ENCODE results near the gene CDK2AP2.
"Not testable (repeated sequence)": the region's sequence is repeated elsewhere in the genome, so short reads cannot be mapped to it uniquely, and the experiment has no call there.

The CDK2AP2 gene

DNA sequence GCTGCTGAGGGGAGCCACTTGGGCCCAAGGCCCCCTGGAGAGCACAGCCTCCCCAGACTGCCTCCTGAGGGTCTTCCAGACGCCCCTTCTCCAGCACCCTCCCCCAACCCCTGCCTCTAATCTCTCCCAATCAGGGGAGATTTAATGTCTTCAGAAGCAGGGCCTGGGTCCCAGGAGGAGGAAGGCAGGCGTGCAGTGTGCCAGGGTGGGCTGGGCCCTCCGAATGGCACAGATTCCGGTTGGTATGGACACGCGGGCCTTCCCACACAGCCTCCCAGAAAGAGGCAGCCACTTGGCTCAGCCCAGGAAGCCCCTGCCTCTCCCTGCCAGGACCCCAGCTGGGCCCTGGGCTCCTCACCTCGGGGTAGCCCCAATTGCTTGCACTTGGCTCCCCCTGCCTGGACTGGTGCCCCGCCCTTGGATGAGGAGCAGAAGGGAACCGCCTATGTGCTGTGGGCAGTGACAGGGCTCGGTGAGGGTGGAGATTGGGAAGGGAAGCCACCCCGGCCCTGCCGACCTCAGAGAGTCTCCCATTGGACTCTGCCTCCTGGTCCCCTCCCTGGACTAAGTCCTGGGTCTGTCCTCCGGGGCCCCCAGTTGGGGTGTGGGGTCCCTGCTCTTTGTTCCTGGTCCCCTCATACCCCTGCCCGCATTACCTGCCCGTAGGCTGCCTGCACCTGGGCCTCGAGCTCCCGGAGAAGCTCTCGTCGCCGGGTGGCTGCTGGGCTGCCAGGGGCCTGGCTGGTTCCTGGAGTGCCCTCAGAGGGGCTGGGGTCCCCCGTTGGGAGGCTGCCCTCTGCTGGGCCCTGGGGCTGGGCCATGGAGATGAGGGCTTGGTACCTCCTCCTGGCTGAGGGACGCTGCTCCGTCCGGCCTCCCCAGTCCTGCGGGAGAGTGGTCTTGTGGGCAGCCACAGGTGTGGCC is 15.9 kb upstream of the CDK2AP2 start:
- Histone ChIP-seq H3K9ac (ENCODE audit: low read length) (no peak overlapping the region), H3K4me3 (ENCODE audit: low read depth, low read length) (no peak overlapping the region), H3K27ac (ENCODE audit: low read depth, low read length) (no peak overlapping the region), H3K9me3 (ENCODE audit: control insufficient read depth, insufficient read depth, low read depth, low read length) (peaks cover 7% of the 10 kb centered on the region; the same call in 1 of the 2 replicates), H3K4me1 (ENCODE audit: control insufficient read depth, insufficient read depth, low read length) (no peaks in the 10 kb centered on the region), H3K36me3 (ENCODE audit: control insufficient read depth, insufficient read depth, low read length) (no peaks in the 10 kb centered on the region), H3K27me3 (ENCODE audit: control insufficient read depth, insufficient read depth, low read length) (no peaks in the 10 kb centered on the region; the same call in 1 of the 2 replicates)

DNA sequence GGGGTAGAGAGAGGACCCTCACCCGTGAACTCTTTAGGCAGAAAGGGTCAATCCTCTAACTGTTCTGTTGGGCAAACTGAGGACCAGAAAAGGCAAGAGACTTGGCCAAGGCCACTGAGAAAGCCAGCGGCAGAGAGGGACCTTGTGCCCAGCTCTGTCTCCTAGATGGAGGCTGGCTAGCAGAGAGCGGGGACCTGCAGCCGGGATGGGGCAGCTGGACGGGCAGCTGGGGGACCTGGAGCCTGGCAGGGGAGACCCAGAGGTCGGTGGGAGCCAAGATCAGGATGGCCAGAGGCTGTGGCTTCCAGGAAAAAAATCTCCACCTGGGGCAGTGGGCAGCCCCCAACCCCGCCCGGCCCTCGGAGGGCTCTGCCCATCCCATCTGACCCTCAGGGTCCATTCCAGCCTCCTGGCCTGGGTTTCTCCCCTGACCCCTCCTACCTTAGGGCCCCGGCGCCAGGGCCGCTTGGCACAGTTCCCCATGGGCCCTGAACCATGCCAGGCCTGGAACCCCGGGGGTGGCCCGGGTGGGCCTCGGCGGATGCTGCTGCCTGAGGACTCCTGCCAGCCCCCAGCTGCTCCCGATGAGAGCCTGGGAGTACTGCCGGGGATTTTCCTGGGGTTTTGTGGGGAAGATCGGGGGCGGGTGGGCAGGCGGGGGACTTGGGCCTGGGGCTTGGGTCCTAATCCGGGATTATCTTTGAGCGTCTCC is 15.0 kb upstream of the CDK2AP2 start, which contains the start of gene CABP2:
TSS of gene CABP2 (minus strand) at position 603 of the 712 bp plus-strand sequence. CDS start at position 483, 120 bp downstream.
- Histone ChIP-seq H3K9me3 (ENCODE audit: control insufficient read depth, insufficient read depth, low read depth, low read length) (peaks cover 7% of the 10 kb centered on the region; the same call in 1 of the 2 replicates), H3K27ac (ENCODE audit: low read depth, low read length) (no peak within 1 kb of the TSS), H3K36me3 (ENCODE audit: control insufficient read depth, insufficient read depth, low read length) (no peaks in the 10 kb centered on the region), H3K4me3 (ENCODE audit: low read depth, low read length) (no peak within 1 kb of the TSS), H3K27me3 (ENCODE audit: control insufficient read depth, insufficient read depth, low read length) (no peaks in the 10 kb centered on the region; the same call in 1 of the 2 replicates), H3K9ac (ENCODE audit: low read length) (no peak within 1 kb of the TSS), H3K4me1 (ENCODE audit: control insufficient read depth, insufficient read depth, low read length) (no peaks in the 10 kb centered on the region)

DNA sequence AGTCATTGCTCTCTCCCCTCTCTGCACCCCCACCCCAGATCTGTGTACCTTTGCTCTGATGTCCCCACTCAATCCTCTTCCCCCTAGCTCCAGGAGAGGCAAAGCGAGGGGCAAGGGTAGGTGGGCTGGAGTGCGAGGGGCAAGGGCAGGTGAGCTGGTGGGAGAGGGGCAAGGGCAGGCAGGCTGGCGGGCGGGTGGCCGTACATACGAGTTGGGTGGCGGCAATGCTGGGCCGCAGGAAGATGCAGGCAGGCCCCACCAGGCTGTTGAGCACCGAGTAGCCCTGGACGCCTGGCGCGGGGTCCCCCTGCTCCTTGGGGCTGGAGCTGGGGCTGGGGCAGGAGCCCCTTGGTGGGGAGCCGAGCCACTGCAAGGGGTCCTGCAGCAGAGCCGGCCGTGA is 14.4 kb upstream of the CDK2AP2 start:
- H3K9me3 ChIP-seq (ENCODE audit: control insufficient read depth, insufficient read depth, low read depth, low read length): peaks cover 2% of the 10 kb centered on the region; the same call in 1 of the 2 replicates
- H3K27ac ChIP-seq (ENCODE audit: low read depth, low read length): no peak overlapping the region
- no peaks in the 10 kb centered on the region for H3K36me3 ChIP-seq (ENCODE audit: control insufficient read depth, insufficient read depth, low read length)
- H3K4me3 ChIP-seq (ENCODE audit: low read depth, low read length): no peak overlapping the region
- no peak overlapping the region for H3K9ac ChIP-seq (ENCODE audit: low read length)
- no peaks in the 10 kb centered on the region; the same call in 1 of the 2 replicates for H3K27me3 ChIP-seq (ENCODE audit: control insufficient read depth, insufficient read depth, low read length)
- H3K4me1 ChIP-seq (ENCODE audit: control insufficient read depth, insufficient read depth, low read length): no peaks in the 10 kb centered on the region

DNA sequence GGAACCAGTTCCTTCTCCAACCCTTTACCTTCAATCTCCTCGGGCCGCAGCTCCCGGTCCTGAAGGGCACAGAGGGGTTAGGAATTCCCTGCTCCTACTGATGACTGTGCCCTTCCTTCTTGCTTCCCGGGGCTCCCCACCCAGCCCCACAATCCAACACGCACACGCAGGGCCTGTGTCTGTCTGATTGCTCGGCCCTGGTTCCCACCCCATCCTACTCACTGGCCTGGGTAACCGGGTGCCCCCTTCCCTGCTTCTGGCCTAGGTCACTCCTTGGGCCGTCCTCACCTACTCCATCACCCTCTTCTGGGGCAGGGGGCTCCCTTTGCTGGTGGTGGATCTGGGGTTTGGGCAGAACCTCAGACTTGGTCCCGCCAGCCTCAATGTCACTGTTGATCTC is 14.0 kb upstream of the CDK2AP2 start:
- no peaks in the 10 kb centered on the region for H3K4me1 ChIP-seq (ENCODE audit: control insufficient read depth, insufficient read depth, low read length)

DNA sequence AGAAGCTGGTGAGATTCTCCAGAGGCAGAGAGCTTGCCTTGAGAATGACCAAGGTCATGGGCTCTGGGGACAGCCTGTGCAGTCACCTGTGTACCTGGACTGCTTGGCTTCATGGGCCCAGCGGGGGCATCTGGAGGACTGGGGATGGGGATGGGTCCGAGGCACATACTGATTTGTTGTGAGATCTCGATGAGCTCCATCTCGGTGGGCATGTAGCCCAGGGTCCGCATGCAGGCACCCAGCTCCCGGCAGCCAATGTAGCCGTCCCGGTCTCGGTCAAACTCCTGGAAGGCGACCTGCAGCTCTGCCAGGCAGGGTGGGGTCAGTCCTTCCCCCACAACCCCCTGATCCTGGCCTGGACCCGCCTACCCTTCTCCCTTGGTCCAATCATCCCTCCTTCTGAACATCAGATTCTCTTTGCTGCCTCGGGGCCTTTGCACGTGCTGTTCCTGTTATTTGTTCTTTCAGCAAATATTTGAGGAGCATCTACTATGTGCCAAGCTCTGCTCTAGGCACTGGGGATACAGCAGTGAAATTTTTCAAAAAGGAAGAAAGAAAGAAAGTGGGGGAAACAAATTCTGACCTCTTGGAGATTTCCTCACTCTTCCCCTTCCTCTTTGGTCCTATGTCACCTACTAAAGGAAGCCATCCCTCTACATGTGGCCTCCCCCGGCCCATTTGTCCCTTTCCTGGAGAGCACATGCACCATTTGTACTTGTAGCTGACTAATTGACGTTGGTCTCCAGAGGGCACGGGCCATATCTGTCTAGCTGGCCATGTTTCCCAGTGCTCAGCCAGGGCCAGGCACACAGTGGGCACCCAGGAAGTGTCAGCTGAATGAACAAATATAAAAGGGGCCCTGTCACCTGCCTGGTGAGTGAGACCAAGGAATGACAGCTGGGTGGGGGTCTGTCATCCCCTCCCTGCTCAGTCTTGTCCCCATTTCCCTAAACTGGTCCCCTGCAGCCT is 13.2 kb upstream of the CDK2AP2 start:
- H3K4me1 ChIP-seq (ENCODE audit: control insufficient read depth, insufficient read depth, low read length): no peaks in the 10 kb centered on the region
- no peaks in the 10 kb centered on the region for H3K9me3 ChIP-seq (ENCODE audit: control insufficient read depth, insufficient read depth, low read depth, low read length)
- H3K4me3 ChIP-seq (ENCODE audit: low read depth, low read length): no peak overlapping the region
- no peak overlapping the region for H3K9ac ChIP-seq (ENCODE audit: low read length)
- no peaks in the 10 kb centered on the region; the same call in 1 of the 2 replicates for H3K27me3 ChIP-seq (ENCODE audit: control insufficient read depth, insufficient read depth, low read length)
- no peak overlapping the region for H3K27ac ChIP-seq (ENCODE audit: low read depth, low read length)
- no peaks in the 10 kb centered on the region for H3K36me3 ChIP-seq (ENCODE audit: control insufficient read depth, insufficient read depth, low read length)

More for the DNA sequence above, 14.0 kb upstream of the CDK2AP2 start:
- Histone ChIP-seq H3K4me3 (ENCODE audit: low read depth, low read length) (no peak overlapping the region), H3K9me3 (ENCODE audit: control insufficient read depth, insufficient read depth, low read depth, low read length) (no peaks in the 10 kb centered on the region), H3K27me3 (ENCODE audit: control insufficient read depth, insufficient read depth, low read length) (no peaks in the 10 kb centered on the region; the same call in 1 of the 2 replicates), H3K36me3 (ENCODE audit: control insufficient read depth, insufficient read depth, low read length) (no peaks in the 10 kb centered on the region), H3K27ac (ENCODE audit: low read depth, low read length) (no peak overlapping the region), H3K9ac (ENCODE audit: low read length) (no peak overlapping the region)

DNA sequence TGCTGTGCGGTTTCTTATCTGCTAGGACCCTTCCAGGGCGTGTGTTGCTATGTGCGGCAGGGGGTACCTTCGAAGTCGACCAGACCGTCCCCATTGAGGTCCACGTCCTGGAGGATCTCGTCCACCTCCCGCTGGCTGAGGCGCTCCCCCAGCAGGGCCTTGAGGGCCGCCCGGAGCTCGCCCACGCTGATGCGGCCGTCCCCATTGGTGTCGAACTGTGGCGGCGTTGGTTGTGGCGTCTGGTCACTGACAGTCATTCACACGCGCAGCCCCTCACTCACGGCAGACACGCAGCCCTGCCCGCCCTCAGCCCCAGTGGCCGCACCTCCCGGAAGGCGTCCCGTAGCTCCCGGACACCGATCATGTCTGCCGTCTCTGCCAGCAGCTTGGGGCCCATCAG is 11.8 kb upstream of the CDK2AP2 start:
- H3K9me3 ChIP-seq (ENCODE audit: control insufficient read depth, insufficient read depth, low read depth, low read length): no peaks in the 10 kb centered on the region
- H3K27me3 ChIP-seq (ENCODE audit: control insufficient read depth, insufficient read depth, low read length): no peaks in the 10 kb centered on the region; the same call in 1 of the 2 replicates
- no peaks in the 10 kb centered on the region for H3K36me3 ChIP-seq (ENCODE audit: control insufficient read depth, insufficient read depth, low read length)
- H3K27ac ChIP-seq (ENCODE audit: low read depth, low read length): no peak overlapping the region
- H3K9ac ChIP-seq (ENCODE audit: low read length): no peak overlapping the region
- H3K4me1 ChIP-seq (ENCODE audit: control insufficient read depth, insufficient read depth, low read length): no peaks in the 10 kb centered on the region
- H3K4me3 ChIP-seq (ENCODE audit: low read depth, low read length): no peak overlapping the region

DNA sequence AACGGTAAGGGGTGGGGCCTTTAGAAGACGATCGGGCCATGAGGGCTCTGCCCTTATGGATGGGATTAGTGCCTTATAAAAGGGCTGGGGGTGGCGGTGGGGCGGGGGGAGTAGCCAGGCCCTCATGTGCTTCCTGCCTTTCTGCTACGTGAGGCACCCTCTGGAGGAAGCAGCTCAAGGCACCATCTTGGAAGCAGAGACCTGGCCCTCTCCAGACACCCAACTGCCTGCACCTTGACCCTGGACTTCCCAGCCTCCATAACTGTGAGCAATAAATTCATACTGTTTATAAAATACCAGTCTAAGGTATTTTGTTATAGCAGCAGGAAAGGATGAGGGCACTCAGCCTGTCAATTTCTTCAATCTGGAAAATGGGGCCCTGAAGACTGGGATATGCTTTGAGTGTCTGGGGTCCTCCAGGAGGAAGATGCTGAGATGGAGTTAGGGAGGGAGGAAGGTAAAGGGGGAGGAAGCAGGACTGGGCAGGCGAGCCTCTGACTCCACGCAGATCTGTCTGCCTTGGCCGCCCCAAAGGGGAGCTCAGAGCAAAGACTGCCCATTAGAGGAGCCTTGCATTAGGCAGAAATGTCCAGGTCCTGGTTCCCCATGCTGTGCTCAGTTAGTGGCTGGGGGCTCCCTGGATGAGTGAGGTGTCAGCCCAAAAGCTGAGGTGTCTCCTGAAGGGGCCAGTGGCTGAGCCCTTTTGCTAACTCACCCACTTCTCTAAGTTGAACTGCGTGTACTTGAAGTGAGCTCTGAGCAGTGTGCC is 10.0 kb upstream of the CDK2AP2 start:
- no peak overlapping the region for H3K9ac ChIP-seq (ENCODE audit: low read length)
- no peaks in the 10 kb centered on the region for H3K4me1 ChIP-seq (ENCODE audit: control insufficient read depth, insufficient read depth, low read length)
- no peaks in the 10 kb centered on the region for H3K36me3 ChIP-seq (ENCODE audit: control insufficient read depth, insufficient read depth, low read length)
- H3K9me3 ChIP-seq (ENCODE audit: control insufficient read depth, insufficient read depth, low read depth, low read length): no peaks in the 10 kb centered on the region
- peaks cover 7% of the 10 kb centered on the region; the same call in 1 of the 2 replicates for H3K27me3 ChIP-seq (ENCODE audit: control insufficient read depth, insufficient read depth, low read length)
- H3K27ac ChIP-seq (ENCODE audit: low read depth, low read length): no peak overlapping the region
- H3K4me3 ChIP-seq (ENCODE audit: low read depth, low read length): no peak overlapping the region

DNA sequence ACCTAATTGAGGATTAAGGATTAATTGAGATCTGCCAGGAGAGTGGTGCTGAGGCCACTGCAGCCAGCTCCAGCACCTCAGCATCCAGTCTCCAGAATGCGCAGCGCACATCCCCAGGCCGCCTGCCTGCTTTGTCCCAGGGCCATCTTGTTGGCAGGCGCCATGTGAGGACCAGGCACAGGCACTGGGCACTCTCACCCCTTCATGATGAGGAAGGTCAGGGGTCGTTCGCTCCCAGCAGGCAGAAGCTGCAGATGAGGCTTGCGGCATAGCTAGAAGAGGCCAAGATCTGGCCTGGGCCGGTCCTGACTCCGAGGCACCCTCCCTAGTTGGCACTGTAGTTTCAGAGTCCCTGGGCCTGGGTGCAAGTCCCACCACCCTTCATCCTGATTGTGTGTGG is 8.8 kb upstream of the CDK2AP2 start:
- Histone ChIP-seq H3K4me1 (ENCODE audit: control insufficient read depth, insufficient read depth, low read length) (no peaks in the 10 kb centered on the region), H3K9me3 (ENCODE audit: control insufficient read depth, insufficient read depth, low read depth, low read length) (no peaks in the 10 kb centered on the region), H3K27me3 (ENCODE audit: control insufficient read depth, insufficient read depth, low read length) (peaks cover 7% of the 10 kb centered on the region; the same call in 1 of the 2 replicates), H3K36me3 (ENCODE audit: control insufficient read depth, insufficient read depth, low read length) (no peaks in the 10 kb centered on the region), H3K27ac (ENCODE audit: low read depth, low read length) (no peak overlapping the region), H3K9ac (ENCODE audit: low read length) (no peak overlapping the region), H3K4me3 (ENCODE audit: low read depth, low read length) (no peak overlapping the region)

DNA sequence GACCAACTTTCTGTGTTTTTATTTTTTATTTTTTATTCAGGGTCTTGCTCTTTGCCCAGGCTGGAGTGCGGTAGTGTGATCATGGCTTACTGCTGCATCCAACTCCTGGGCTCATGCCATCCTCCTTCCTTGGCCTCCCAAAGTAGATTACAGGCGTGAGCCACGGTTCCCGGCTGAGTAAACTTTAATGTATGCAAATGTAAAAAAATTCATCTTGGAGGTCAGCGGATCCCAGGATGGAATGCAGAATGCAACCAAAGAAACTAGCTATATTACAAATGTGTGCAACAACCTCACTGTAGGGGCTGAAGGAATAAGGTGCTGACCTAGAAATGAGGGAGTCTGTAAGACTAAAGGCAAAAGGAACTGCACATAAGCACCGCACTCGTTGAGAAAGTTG is 6.2 kb upstream of the CDK2AP2 start:
- Histone ChIP-seq H3K27me3 (ENCODE audit: control insufficient read depth, insufficient read depth, low read length) (peaks cover 10% of the 10 kb centered on the region; the same call in 1 of the 2 replicates), H3K4me3 (ENCODE audit: low read depth, low read length) (no peak overlapping the region), H3K9me3 (ENCODE audit: control insufficient read depth, insufficient read depth, low read depth, low read length) (no peaks in the 10 kb centered on the region), H3K27ac (ENCODE audit: low read depth, low read length) (no peak overlapping the region), H3K4me1 (ENCODE audit: control insufficient read depth, insufficient read depth, low read length) (no peaks in the 10 kb centered on the region), H3K9ac (ENCODE audit: low read length) (no peak overlapping the region), H3K36me3 (ENCODE audit: control insufficient read depth, insufficient read depth, low read length) (no peaks in the 10 kb centered on the region)

DNA sequence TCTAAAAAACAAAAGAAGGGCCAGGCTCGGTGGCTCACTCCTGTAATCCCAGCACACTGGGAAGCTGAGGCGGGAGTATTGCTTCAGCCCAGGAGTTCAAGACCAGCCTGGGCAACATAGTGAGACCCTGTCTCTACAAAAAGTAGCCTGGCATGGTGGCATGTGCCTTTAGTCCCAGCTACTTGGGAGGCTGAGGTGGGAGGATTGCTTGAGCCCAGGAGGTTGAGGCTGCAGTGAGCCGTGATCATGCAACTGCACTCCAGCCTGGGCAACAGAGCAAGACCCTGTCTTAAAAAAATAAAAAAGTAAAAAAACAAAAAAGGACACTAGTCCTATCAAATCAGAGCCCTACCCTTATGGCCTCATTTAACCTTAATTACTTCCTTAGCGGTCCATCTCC is 3.6 kb upstream of the CDK2AP2 start:
- H3K9me3 ChIP-seq (ENCODE audit: control insufficient read depth, insufficient read depth, low read depth, low read length); H3K27me3 ChIP-seq (ENCODE audit: control insufficient read depth, insufficient read depth, low read length); H3K36me3 ChIP-seq (ENCODE audit: control insufficient read depth, insufficient read depth, low read length); H3K4me3 ChIP-seq (ENCODE audit: low read depth, low read length); H3K9ac ChIP-seq (ENCODE audit: low read length); H3K4me1 ChIP-seq (ENCODE audit: control insufficient read depth, insufficient read depth, low read length); H3K27ac ChIP-seq (ENCODE audit: low read depth, low read length): not testable (repeated sequence)

Measured in HUES6 (cell line).